ENCODE data around the gene HTR1E. TPM values are rescaled to one million over a fixed set of nuclear protein-coding genes. Genes with fewer than 3 reads are reported as not detected.

Gene HTR1E
- total RNA-seq, 4 donors from 2014 or later: not detected

GRCh38 chr6:86963352-86963751 is 26.0 kb downstream of the HTR1E start:
- no peak for TF ChIP-seq CTCF (IDR thresholded peaks at IDR 0.05; ENCODE audit: low read depth)

DNA sequence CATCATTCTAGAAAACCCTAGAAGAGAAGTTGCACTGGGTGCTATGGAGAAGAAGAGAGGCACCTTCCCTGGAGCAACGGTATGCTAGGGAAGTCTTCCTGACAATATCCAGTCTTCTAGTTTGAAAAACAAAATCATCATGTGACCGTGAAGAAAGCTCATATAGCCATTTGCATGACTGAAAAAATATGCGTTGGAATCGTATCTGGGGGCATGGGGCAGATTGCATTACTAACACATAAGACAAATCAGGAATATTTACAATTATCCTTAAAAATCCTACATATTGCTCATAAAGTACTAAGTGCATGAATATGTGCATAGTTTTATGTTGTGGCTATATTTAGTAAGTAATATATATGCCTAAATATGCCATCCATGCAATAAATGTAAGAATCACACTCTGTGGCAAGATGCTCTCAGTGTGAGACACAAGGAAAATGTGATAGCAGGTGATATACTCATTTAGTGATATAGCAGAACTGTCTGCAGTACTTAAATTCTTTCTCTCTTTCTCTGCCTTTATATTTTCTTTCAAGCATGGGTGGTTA is 26.8 kb downstream of the HTR1E start:
- TF ChIP-seq CTCF (IDR thresholded peaks at IDR 0.05; ENCODE audit: low read depth): no peak

GRCh38 chr6:86966271-86966670 is 28.9 kb downstream of the HTR1E start:
- no peak for TF ChIP-seq CTCF (IDR thresholded peaks at IDR 0.05; ENCODE audit: low read depth)

GRCh38 chr6:86969573-86969972 is 32.2 kb downstream of the HTR1E start:
- no peak for TF ChIP-seq CTCF (IDR thresholded peaks at IDR 0.05; ENCODE audit: low read depth)

- TF ChIP-seq CTCF (IDR thresholded peaks at IDR 0.05; ENCODE audit: low read depth): no peak
These were observed 35.8 kb downstream of the HTR1E start for GRCh38 chr6:86973088-86973487.

DNA sequence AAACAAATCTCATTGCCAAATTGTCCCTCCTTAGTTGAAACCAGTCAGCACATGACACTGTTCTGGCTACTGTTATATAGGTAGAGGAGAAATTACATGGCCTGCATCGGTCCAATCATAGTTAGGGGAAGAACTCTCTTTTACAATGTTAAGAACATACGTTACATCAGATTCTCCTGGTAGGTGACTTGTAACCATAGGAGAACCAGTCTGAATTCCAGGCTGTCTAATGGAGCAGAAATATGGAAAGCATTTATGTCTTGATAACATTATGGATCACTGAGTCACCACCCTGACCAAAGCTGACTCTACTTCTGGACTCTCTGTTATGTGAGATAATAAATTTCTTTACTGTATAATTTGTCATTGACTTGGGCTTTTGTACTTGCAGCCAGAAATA is 40.9 kb downstream of the HTR1E start:
- no peak for TF ChIP-seq CTCF (IDR thresholded peaks at IDR 0.05; ENCODE audit: low read depth)

- no peak for TF ChIP-seq CTCF (IDR thresholded peaks at IDR 0.05; ENCODE audit: low read depth)
These were observed 64.2 kb downstream of the HTR1E start for GRCh38 chr6:87001494-87001893.
